GM21390 (cell line): ENCODE results near the gene RBBP5.

ENCODE experiments used
- ATAC-seq: cut with Tn5 transposase; IDR thresholded peaks from one replicate; pipeline ENCODE4 v1.9.1; 2021; ENCODE audit not compliant: unreplicated experiment

RBBP5 gene

GRCh38 chr1:205075642-205076155 is 46.1 kb downstream of the RBBP5 start:
- ATAC-seq, result no peak

DNA sequence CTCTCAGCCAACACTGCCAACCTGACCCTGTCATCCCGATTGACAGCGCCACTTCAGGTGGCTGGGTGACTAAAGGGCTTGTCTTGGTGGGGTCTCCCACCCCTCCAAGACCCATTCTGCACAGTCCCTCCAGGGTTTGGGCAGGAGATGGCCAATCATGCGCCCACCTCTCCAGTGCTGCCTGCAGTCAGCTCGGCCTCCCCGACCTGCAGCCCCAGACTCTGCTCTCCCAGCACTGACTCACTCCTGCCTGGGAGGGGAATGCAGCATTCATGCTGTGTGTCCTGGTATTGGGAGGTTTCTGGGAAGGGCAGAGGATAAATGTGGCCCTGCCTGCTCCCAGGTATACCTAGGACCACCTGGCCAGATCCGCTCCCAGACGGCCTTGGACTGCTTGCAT is 47.3 kb downstream of the RBBP5 start:
- ATAC-seq, result no peak

DNA sequence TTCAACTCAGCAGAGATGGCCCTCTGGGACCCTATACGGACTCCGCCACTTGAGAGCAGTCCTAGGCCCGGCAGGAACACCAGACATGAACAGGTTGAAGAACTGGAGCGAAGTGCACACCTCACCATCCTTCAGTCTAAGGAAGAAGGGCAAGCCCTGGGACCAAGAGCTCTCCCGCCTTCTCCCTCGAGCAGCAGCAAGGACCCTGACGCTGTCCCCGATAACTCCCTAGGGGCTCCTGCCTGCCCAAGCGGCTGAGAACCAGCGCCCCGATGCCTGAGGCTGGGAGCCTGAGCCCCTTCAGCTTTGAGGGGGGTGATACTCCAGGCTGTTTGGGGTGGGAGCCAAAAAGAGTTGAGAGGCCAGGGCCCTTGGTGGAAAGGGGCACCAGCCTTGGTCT is 47.7 kb downstream of the RBBP5 start:
- ATAC-seq, result no peak

DNA sequence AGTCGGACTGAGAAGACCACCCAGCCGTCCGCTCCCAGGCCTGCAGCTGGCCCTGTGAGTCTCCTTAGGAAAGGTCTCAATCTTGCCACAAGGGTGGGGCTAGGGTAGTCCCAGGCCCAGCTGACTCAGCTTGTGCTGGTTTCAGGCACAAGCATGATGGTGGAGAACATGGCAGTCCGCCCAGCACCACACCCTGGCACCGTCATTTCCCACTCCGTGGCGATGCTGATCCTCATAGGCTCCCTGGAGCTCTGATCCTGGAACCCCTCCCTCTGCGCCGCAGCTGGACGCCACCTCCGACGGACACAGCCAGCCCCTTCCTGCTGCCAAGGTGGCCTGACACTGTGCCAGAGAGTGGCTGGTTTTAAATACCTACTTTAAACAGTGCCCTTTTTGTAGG is 48.3 kb downstream of the RBBP5 start:
- no peak for ATAC-seq

- no peak for ATAC-seq
These were observed 48.9 kb downstream of the RBBP5 start for GRCh38 chr1:205072881-205073280.

DNA sequence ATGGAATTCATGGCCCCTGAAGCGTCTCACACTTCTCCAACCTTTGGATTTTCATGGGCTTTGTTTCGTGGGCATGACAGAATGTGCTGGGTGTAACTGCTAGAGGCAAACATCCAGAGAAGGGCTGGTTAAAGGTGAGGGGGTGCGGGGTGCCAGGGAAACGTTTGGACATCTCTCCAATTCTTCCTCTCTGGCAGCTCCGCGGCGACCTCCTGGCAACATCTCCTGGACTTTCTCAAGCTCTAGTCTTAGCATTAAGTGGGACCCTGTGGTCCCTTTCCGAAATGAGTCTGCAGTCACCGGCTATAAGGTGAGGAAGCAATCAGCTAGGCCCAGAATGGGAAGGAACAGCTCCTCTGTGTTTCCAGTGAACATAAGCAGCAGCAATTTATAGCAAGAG is 49.5 kb downstream of the RBBP5 start:
- ATAC-seq, result no peak

DNA sequence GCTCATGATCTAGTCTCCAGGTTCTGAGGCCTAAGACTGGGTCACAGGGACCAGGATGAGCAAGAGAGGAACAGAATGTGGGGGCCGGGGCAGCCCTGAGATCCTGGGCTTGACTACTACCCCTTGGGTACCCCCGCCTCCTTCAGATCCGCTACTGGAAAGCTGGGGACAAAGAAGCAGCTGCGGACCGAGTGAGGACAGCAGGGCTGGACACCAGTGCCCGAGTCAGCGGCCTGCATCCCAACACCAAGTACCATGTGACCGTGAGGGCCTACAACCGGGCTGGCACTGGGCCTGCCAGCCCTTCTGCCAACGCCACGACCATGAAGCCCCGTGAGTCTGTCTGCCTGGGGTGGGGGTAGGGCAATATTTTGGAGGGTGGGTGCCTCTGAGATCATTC is 50.0 kb downstream of the RBBP5 start:
- ATAC-seq, result no peak

DNA sequence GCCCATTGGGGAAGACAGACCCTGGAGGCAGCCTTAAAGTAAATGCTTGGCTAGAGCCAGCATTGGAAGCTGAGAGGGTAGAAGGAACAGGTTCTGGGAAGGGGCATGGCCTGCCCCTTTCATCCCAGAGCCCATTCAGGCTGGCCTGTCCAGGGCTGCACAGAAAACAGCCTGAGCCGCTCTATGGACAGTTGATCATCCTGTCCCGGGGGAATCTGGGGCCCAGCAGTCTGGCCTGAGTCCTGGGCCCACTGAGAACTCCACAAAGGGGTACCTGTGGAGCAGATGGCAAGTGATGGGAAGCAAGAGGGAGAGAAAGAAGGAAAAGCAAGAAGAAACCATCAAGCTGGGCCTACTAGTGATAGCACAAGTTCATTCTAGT is 50.8 kb downstream of the RBBP5 start:
- no peak for ATAC-seq

GRCh38 chr1:205069371-205070125 is 52.2 kb downstream of the RBBP5 start:
- no peak for ATAC-seq

- ATAC-seq, result no peak
These were observed 53.2 kb downstream of the RBBP5 start for GRCh38 chr1:205068457-205069040.

- no peak for ATAC-seq
These were observed 53.8 kb downstream of the RBBP5 start for GRCh38 chr1:205068001-205068400.

DNA sequence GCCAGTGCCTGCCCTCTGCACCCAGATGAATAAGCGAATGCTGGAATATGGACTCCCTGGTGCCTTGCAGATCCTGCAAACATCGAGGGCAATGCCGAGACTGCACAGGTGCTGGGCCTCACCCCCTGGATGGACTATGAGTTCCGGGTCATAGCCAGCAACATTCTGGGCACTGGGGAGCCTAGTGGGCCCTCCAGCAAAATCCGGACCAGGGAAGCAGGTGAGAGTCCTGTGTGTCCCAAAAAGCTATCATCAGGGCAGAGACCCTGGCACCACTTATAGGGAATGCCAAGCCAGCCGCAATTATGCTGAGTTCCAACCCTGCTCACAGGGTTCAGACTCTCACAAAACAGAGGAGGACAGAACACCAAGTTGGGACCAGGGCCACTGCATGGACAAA is 54.7 kb downstream of the RBBP5 start:
- no peak for ATAC-seq

DNA sequence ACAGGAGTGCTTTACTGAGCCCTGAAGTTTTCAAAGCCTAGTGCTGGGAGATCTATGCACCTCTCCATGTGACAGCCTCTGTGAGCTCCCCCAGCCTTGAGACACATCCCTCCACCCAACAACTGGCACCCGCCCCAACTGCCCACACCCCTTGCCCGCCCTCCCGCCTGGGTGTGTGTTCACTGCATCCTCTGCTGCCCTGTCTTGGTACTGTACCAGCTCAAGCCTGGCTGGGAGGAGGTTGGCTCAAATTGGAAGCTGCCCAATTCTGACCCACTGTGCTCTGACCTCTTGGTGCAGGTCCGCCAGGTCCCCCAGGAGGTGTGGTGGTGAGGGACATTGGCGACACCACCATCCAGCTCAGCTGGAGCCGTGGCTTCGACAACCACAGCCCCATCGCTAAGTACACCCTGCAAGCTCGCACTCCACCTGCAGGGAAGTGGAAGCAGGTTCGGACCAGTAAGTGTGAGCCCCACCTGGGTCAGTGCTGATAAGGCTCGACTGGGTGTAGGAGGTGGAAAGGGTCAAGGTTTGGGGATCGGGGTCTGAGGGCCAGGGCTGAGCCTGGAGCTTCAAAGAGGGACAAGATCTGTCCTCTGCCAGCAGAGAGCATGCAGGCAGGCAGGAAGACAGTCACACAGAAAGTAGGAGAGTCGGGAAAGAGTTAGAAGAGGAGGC is 55.5 kb downstream of the RBBP5 start:
- no peak for ATAC-seq

GRCh38 chr1:205065666-205066065 is 56.1 kb downstream of the RBBP5 start:
- ATAC-seq, result no peak

DNA sequence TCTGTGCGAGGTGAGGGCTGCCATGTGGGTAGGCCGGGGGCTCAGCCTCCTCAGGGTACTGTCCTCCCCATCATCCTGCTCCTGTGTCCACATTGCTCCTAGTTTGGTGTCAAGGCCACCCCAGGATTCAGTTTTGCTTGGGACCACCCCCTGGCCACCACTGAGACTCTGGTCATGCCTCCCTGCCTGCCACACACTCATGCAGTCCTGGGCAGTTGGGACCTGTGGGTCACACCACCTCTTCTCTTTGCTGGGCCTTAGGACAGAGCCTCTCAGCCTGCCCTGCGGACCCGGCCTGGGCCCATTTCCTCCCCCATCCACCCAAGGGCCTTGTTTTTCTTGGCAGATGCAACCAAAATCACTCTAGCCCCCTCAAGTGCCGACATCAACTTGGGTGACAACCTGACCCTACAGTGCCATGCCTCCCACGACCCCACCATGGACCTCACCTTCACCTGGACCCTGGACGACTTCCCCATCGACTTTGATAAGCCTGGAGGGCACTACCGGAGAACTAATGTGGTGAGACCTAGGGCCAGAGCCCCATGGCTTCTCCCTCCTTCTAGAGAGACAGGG is 56.9 kb downstream of the RBBP5 start:
- no peak for ATAC-seq

DNA sequence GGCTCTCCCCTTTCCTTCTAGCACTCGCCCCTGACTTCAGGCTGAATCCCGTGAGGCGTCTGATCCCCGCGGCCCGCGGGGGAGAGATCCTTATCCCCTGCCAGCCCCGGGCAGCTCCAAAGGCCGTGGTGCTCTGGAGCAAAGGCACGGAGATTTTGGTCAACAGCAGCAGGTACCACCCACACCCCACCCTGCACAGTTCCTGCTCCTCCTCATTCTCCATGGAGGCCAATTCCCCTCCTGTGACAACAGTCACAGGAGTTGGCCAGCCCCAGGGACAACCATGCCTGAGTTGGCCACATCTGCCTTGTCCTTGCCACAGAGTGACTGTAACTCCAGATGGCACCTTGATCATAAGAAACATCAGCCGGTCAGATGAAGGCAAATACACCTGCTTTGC is 57.5 kb downstream of the RBBP5 start:
- no peak for ATAC-seq

DNA sequence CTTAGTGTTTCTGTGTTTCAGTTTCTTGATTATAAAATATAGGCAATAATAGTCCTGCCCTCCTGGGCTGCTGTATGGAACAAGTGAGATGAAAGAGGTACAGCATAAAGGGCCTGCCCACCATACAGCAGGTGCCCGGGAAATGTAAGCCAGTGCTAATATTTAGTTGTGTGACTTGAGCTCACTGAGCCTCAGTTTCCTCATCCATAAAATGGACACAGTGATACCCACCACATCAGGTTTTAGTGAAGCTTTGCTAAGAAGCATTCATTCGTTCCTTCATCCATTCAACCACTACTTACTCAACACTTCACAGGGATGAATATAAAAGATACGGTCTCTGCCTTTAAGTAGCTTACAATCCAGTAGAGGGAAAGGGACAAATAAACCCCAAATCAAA is 58.9 kb downstream of the RBBP5 start:
- no peak for ATAC-seq

GRCh38 chr1:205062319-205062718 is 59.5 kb downstream of the RBBP5 start:
- no peak for ATAC-seq

GRCh38 chr1:205061665-205062069 is 60.1 kb downstream of the RBBP5 start:
- no peak for ATAC-seq

DNA sequence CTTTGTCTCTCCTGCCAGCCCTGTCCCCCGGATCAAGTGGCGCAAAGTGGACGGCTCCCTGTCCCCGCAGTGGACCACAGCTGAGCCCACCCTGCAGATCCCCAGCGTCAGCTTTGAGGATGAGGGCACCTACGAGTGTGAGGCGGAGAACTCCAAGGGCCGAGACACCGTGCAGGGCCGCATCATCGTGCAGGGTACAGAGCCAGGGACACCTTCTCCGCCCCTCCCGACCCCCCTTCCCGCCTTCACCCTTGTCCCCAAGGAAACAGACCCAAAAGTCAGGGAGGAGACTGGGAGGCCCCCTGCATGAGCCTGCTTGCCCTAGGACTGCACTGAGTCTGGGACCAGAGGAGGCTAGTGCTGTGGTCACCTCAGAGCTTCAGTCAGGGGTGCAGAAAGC is 60.6 kb downstream of the RBBP5 start:
- no peak for ATAC-seq

GRCh38 chr1:205060746-205061145 is 61.0 kb downstream of the RBBP5 start:
- ATAC-seq, result no peak

DNA sequence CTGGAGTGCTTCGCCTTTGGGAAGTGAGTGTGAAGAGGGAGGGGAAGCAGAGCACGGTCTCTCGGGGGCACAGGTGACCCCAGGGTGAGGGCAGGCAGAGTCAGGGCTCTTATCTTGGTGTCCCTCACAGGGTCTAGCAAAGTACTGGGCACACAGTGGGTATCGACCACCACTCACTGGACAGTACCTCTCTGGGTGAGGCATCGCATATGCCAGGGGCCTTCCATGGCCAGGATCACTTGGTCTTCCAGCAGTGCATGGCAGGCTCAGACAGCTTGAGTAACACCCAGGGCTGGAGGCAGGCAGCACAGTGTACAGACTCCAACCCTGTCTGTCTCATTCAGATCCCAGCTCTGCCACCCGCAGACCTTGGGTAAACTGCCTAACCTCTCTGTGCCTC is 62.1 kb downstream of the RBBP5 start:
- ATAC-seq, result no peak
